GM19023 (cell line): ENCODE measurements around the gene PRKAG1.

Source experiments
- ATAC-seq: cut with Tn5 transposase; IDR thresholded peaks from one replicate; pipeline ENCODE4 v1.9.1; 2021; ENCODE audit warnings: mild to moderate bottlenecking, moderate library complexity; ENCODE audit not compliant: unreplicated experiment

PRKAG1 gene

DNA sequence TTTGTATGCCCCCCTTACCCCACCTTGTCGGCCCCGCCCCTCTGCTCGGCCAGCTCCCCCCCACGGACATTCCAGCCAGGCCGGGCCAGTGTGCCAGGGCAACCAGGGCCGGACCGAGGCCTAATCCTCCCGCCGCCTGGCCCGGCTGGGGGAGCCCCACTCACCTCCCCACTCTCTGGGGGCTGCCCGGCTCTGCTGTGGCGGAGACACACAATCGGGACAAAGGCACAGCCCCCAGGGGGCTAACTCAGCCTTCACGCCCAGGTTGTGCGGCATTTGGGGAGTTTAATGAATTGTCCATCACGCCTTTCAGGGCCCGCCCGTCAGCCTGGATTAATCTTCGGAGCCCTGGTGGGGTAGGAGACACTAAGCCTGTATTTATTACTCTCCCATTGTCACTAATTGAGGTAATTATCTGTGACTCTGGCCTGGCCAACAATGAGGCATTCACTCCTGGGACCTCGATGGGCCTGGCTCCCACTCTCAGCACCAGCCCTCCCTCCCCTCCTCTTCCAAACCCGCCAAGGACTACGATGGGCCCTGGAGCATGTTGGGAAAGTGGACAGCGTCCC lies 31.8 kb downstream of the PRKAG1 start:
- no peak for ATAC-seq

DNA sequence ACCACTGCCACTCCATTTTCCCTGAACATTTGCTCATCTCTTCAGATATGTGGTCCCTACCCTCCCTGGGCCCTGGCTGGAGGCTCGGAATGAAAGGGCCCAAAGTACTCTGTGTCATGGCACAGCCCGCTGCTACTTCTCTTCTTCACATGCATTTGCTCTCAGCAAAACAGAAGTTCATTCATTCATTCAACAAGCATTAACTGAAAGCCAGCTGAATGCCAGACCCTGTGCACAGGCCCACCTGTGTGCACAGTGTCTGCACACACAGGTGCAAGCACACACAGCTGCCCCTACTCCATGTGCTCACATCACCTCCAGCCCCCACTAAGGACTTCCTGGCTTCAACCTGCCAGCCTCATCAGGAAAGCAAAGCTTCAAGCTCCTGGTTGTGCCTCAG lies 32.7 kb downstream of the PRKAG1 start:
- no peak for ATAC-seq

DNA sequence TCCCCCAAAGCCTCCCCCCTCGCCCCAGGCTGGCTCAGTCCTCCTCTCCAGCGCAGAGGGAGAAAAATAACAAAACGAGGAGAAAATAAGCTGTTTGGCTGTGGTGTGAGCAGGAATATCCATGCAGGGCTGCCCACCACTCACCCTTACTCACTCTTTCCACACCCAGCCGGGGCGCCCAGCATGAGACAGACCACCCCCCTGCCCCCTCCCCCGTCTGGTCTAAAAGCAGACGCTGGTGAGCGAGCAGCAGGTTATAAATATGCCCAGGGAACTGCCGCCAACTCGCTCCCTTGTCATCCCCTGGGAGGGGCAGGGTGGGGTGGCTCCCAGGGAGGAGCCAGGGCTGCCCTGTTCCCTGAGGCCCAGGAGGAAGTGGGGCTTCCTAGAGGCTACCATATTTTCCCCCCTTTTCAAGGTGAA lies 33.1 kb downstream of the PRKAG1 start:
- no peak for ATAC-seq

DNA sequence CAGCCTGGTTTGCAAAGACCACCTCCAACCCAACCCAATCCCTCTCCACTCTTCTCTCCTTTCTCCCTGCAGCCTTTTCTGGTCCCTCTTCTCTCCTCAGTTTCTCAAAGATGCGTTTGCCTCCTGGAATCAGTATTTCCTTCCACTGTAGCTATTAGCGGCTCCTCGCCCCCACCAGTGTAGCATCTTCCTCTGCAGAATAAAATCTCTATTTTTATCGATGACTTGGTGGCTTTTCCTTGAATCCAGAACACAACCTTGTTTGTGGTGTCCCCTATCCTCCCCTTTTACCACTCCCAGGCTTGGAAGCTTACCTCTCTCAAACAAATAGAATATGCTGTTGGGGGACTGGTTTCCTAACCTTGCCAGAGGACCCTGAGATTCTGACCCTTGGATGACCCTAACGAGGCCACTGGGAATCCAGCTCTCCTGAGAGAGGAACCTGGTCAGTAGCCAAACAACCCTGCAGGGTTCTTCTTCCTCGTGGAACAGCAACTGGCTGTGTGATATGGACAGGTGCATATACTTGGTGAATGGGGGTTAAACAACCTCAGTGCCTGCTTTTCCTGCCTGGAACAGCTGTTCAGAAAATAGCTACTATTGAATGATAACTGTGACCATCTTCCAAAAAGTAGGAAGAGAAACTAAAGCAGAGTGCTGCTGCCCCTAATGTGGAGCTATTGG lies 36.0 kb downstream of the PRKAG1 start:
- no peak for ATAC-seq

DNA sequence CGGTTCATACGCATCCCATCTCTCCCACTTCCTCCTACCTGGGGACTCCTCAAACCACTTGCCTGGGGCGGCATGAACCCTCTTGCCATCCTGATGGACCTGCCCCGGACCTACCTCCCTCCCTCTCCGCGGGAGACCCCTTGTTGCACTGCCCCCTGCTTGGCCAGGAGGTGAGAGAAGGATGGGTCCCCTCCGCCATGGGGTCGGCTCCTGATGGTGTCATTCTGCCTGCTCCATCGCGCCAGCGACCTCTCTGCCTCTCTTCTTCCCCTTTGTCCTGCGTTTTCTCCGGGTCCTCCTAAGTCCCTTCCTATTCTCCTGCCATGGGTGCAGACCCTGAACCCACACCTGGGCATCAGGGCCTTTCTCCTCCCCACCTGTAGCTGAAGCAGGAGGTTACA lies 36.8 kb downstream of the PRKAG1 start:
- ATAC-seq: no peak

DNA sequence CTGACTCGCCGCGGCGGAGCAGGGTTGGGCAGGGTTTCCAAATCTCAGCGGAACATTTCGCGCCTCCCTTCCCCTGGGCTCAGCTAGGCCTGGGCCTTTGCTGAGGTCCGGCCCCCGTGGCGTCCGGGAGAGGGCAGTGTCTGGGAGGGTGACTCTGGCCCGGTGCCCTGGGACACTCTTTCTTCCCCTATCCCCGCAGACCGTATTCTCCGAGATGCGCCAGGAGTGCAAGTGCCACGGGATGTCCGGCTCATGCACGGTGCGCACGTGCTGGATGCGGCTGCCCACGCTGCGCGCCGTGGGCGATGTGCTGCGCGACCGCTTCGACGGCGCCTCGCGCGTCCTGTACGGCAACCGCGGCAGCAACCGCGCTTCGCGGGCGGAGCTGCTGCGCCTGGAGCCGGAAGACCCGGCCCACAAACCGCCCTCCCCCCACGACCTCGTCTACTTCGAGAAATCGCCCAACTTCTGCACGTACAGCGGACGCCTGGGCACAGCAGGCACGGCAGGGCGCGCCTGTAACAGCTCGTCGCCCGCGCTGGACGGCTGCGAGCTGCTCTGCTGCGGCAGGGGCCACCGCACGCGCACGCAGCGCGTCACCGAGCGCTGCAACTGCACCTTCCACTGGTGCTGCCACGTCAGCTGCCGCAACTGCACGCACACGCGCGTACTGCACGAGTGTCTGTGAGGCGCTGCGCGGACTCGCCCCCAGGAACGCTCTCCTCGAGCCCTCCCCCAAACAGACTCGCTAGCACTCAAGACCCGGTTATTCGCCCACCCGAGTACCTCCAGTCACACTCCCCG lies 37.4 kb downstream of the PRKAG1 start:
- ATAC-seq: no peak

DNA sequence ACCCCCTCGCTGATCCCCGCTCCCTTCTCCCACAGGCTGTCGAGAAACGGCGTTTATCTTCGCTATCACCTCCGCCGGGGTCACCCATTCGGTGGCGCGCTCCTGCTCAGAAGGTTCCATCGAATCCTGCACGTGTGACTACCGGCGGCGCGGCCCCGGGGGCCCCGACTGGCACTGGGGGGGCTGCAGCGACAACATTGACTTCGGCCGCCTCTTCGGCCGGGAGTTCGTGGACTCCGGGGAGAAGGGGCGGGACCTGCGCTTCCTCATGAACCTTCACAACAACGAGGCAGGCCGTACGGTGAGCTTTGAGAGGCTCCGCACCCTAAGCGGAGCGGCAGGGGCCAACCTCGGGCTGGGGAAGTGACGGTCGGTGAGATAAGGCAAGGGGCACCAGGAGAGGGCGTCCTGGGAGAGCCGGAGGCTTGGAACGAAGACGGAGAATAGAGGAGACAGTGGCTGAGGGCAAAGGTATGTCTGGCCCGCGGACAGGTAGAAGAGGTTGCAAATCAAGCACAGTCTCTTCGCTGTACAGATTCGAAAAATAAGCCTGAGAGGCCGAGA lies 38.1 kb downstream of the PRKAG1 start:
- no peak for ATAC-seq

DNA sequence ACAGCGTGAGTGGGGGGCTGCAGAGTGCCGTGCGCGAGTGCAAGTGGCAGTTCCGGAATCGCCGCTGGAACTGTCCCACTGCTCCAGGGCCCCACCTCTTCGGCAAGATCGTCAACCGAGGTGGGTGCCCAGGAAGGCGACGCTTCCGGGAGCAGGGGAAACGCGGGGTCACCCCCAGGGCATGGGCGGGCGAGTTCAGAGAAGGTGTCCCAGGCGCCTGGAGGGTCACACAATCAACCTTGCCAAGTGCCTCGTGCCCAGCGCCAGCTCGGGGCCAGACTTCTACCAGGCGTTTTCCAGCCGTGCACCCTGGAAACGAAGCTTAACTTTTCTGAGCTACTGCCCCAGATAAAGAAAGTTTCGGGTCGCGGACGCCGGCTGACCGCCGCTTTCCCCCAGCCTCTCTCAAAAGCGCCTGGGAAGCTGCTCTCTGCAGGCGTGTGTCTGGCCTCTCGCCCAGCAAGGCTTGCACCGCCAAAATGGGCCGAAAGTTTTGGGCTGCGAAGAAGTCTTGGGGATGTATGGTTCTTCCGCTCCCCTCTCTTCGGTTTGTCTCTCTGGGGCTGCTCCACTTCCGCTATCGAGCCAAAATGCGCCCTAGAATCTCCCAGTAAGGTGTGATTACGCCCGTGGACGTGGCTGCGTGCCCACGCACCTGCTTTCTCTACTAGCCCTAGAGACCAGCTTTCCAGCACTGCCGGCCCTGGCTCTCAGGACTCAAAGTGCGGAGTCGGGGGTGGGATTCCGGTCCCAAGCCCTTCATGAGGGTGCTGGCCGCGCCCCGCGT lies 38.8 kb downstream of the PRKAG1 start:
- ATAC-seq: no peak

DNA sequence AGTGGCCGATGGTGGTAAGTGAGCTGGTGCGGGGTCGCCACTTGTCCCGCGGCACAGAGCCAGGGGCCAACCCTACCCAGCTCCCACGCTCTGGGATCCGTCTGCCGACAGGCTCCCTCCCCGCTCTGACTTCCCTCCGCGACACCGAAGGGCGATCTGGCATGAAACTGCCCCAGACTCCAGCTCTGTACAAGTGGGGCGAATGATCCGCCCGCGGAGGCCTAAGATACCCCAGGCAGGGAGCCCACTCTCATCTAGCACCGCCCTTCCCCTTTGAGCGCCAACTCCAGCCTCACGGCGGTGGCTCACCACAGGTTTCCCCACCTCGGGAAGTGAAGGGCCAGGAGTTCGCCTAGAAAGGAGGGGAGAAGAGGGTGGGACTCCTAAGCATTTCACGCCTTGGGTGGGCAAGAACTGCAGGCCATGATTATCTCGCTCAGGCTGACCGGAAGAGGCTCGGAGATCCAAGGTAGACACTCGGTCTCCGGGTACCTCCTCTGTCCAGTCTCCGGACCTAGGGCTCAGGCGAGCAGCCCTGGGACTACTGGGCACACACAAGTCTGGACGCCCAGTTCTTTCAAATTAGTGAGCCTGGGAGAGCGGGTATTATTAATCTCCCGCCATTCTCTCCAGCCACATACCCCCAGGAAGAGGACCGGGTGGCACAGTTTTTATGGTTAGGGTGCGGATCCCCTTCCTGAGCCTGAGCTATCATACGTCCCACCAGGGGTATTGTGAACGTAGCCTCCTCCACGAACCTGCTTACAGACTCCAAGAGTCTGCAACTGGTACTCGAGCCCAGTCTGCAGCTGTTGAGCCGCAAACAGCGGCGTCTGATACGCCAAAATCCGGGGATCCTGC lies 39.6 kb downstream of the PRKAG1 start:
- ATAC-seq: no peak

DNA sequence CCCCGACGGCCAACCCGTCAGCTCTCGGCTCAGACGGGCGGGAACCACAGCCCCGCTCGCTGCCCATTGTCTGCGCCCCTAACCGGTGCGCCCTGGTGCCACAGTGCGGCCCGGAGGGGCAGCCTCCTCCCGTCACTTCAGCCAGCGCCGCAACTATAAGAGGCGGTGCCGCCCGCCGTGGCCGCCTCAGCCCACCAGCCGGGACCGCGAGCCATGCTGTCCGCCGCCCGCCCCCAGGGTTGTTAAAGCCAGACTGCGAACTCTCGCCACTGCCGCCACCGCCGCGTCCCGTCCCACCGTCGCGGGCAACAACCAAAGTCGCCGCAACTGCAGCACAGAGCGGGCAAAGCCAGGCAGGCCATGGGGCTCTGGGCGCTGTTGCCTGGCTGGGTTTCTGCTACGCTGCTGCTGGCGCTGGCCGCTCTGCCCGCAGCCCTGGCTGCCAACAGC lies 40.3 kb downstream of the PRKAG1 start, which contains the start of gene WNT1:
TSS of gene WNT1 (plus strand) at position 32 of the 450 bp plus-strand sequence. CDS start at position 361, 329 bp downstream.
- peak; percentile 4 for ATAC-seq

DNA sequence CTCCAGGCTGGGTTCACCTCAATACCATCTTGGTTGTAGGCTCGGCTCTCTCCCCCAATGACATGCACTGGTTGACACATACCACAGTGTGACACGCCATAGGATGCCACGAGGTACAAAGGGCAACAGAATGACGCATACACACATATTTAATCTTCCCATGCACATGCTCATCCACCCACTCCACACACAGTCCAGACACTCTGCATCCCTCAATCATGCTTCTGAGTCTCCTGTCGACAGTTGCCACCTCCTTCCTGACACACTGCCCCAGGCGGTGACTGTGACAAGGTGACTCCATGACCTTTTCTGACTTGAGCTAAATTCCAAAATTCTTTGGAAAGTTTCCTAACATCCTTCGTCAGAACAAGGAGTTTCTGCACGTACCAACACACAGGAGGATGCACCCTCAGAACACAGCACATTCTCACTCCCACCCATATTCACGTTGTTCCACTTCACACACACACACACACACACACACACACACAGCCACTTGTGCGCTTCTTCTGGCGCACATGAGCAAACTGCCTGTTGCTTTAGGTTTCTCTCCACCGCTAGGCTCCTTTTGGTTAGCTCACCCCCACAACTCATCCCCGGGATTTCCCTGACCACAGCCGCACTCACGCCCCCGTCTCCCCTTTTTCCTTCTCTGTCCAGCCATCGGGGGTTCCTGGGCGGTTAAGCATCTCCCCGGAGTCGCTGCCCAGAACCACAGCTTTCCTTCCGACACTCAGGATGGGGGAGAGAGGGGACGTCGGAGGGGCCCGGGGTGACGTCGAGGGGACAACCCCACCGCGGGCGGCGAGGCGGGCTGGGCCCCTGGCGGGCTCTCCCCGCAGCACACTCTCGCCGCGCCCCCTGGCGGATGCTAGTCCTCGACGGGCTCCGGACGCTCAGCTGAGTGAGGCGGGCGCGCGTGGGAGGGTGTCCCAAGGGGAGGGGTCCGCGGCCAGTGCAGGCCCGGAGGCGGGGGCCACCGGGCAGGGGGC lies 41.0 kb downstream of the PRKAG1 start:
- ATAC-seq: peak; percentile 55

DNA sequence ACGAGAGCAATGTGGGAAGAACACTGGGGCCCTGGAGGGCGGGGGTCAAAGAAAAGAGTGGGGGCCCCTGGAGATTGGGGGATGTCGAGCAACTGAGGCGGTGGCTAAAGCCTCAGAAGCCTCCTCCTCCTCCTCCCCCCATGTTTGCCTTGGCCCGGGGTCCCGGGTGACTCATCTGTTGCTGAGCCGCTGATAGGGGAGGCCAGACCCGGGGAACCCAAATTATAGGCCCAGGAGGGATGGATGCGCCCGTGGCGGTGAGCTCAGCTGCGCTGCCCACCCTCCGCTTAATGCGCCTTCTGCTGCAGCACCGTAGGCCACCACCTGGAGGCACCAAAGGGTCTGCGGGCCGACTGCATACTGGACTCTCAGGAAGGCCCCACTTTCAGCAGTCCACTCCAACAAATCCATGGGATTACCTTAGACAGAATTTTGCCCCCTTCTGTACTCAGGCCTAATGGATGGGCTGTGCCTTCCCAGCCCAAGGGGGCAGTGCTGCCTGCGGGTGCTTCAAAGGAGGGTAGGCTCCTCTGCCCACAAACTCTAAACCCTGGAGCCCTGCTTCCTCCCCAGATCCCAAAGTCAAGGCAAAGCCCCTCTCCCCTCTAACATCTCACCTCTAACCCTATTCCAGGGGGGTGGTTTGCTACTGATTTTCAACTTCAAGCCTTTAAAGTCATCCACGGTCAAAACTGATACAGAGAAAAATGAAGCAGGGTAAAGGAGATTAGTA lies 44.5 kb downstream of the PRKAG1 start:
- ATAC-seq: no peak

DNA sequence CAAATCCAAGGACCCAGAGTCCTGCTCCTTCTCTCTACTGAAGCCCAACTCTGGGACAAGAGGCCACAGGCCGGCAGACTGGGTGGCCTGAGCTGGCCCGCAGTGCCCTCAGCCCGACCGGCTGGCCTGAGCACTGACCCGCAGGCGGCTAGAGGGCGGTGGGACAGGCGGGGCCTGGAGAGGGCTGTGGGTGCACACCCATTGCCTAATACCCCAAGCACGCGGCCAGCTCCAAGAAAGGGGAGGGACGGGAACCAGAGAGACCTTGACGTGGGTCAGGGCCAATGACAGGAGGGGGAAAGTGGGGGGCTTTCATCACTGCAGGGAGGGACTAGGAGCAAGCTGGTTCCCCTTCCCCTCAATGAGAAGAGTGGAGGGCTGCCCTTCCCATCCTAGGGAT lies 45.0 kb downstream of the PRKAG1 start:
- ATAC-seq: no peak

DNA sequence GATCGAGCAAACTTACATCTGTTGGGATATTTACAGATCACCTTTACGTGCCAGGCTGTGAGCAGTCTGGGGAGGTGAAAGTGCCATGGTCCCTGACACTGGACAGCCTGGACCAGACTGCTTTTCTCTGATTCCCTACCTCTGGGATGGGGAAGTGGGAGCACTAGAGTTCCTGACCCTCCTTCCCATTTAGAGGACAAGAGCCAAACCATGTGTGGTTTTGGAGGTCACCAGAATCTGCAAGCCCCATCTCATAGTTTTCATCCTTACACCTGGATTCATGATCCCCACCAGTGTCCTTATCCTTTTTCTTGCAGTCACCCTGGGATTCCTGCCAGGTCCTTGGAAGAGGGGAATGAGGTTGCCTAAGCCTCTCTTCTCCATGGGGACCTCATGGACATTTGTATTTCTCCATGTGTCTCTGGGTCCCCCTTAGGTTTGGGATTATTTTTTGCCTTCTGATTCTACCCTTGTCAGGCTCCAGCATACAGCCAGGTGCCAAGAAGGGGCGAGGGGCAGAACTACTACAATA lies 45.6 kb downstream of the PRKAG1 start:
- ATAC-seq: no peak

DNA sequence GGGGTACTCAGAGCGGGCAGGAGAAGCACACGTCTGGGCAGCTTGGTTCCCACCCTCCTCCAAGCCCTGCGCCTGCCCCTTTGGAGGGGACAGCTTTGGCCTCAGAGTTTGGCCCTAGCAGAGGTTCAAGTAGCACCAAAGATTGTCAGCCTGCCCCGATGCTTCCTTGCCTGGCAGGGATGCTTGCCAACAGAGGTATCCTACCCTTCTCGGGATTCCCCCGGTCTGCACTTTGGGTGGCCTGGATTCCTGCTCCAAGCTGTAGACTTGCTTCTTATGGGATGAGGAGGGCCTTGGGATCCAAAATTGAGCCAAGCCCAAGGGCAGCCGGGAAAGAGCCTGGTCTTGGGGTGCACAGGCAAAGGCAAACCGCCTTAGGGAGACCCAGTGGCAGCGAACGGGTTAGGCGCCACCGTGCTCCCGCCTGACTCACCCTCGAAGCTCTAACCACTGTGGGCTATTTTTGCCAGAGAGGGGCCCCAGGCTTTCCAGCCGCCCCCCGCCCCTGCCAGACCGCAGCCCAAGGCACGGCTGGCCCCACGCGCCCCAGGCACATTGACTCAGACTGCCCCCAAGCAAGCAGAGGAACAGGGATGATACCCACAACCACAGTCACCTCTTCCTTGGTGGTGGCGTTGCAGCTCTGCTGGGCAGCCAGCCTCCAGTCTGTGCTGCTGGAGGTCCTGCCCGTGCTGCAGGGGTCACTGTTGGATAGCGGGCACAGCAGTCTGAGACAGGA lies 46.2 kb downstream of the PRKAG1 start:
- no peak for ATAC-seq

DNA sequence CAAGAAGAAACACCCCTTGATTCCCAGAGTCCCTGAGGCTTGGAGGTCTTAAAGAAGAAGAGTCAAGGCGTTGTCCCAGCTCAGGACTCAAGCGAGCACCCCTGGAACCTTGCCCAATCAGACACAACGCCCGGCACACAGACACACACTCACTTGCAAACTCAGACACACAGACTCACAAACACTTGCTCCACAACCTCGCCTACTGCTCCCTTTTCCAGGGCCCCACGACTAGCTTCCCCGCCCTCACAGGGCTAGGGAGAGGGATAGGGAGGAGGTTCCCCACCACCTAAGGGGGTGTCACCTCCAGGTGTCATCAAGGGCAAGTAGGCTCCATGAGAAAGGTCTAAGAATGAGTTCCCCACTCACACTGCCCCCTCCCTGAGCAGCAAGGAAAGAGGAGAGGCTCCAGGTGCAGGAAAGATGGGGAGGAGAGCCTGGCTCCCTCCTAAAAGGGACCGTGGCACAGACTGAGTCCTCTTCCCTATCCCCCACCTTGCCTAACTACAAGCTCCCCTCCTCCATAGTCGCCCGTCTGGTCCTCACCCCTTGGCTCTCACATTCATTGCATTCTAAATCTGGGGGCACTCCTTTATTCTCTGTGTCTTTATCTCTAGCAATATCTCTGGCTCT lies 47.8 kb downstream of the PRKAG1 start:
- ATAC-seq: no peak
